HCT116 (cell line): ENCODE data around the gene SARS1.

Experiments
- CBX3 ChIP-seq: IDR thresholded peaks from 2 replicates; pipeline ENCODE4 v1.6.1; 2012; ENCODE audit warnings: low read depth
- EGR1 ChIP-seq: IDR thresholded peaks from 2 replicates; pipeline ENCODE4 v1.6.1; 2012; ENCODE audit warnings: low read depth
- EZH2 ChIP-seq: fragments of 200-600 bp; sonication (generic); IDR thresholded peaks from 2 replicates; pipeline ENCODE4 v1.6.1; 2017; ENCODE audit warnings: antibody characterized with exemption, mixed run types
- EZH2phosphoT487 ChIP-seq: fragments of 200-600 bp; IDR thresholded peaks from 2 replicates; pipeline ENCODE4 v1.6.1; 2018; ENCODE audit warnings: antibody characterized with exemption, borderline replicate concordance
- POLR2A ChIP-seq: IDR thresholded peaks from 2 replicates; pipeline ENCODE4 v1.7.0; 2011; ENCODE audit warnings: borderline replicate concordance; ENCODE audit not compliant: insufficient read depth, insufficient read length; ENCODE audit errors: extremely low read depth
- POLR2AphosphoS5 ChIP-seq: IDR thresholded peaks from 2 replicates; pipeline ENCODE4 v1.6.1; 2011; ENCODE audit warnings: mild to moderate bottlenecking, low read depth, low read length, moderate library complexity
- RAD21 ChIP-seq: IDR thresholded peaks from 2 replicates; pipeline ENCODE4 v1.6.1; 2012; ENCODE audit warnings: low read depth, mild to moderate bottlenecking
- SIN3A ChIP-seq: IDR thresholded peaks from 2 replicates; pipeline ENCODE4 v1.6.1; 2012; ENCODE audit warnings: low read depth
- YY1 ChIP-seq: IDR thresholded peaks from 2 replicates; pipeline ENCODE4 v1.6.1; 2011; ENCODE audit warnings: low read length, low read depth, moderate library complexity, mild to moderate bottlenecking; ENCODE audit not compliant: insufficient replicate concordance; ENCODE audit errors: extremely low read depth
- ZFX ChIP-seq: fragments of 450-650 bp; IDR thresholded peaks from 2 replicates; pipeline ENCODE4 v1.6.1; 2017
- TF ChIP-seq, protein P1 (sequence below), 3 experiments: fragments of 200-600 bp in 1 of 3; sonication (generic) in 1 of 3; IDR thresholded peaks in 2 of 3; conservative IDR thresholded peaks in 1 of 3; 2 replicates each; pipeline ENCODE4 v1.5.1; 2012 to 2017; ENCODE audit warnings: low read depth in 2 of 3, low read length in 2 of 3, antibody characterized with exemption in 1 of 3, borderline replicate concordance in 1 of 3, control low read depth in 1 of 3, mild to moderate bottlenecking in 1 of 3, mixed read lengths in 1 of 3, mixed run types in 1 of 3, moderate library complexity in 1 of 3; ENCODE audit not compliant: insufficient read depth in 1 of 3
- TF ChIP-seq, protein P2 (sequence below): IDR thresholded peaks from 2 replicates; pipeline ENCODE4 v1.6.1; 2012; ENCODE audit warnings: low read depth
- TF ChIP-seq, protein P3 (sequence below): IDR thresholded peaks from 2 replicates; pipeline ENCODE4 v1.6.1; 2011; ENCODE audit warnings: mild to moderate bottlenecking, low read length, moderate library complexity; ENCODE audit not compliant: insufficient replicate concordance; ENCODE audit errors: extremely low read depth
- TF ChIP-seq, protein P4 (sequence below): IDR thresholded peaks from 2 replicates; pipeline ENCODE4 v1.6.1; 2012

DNA sequence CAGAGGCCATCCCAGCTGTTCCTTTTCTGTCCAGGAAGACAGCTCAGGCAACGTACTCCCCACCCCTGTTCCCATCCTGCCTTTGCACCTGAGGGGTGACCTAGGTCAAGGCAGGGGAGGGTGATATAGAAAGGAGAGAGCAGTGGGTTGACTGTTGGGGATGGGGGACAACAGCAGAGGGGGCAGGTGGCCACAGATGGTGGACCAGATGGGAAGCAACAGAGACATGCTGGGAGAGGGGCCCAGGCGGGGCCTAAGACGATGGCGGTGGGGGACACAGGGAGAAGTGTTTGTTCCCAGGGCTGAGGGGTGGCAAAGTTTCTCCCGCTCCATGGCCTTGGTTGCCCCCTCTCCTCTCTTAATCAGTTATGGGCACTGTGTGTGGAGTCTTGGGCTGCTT is 42.0 kb downstream of the SARS1 start:
- TF ChIP-seq, protein P1, sequence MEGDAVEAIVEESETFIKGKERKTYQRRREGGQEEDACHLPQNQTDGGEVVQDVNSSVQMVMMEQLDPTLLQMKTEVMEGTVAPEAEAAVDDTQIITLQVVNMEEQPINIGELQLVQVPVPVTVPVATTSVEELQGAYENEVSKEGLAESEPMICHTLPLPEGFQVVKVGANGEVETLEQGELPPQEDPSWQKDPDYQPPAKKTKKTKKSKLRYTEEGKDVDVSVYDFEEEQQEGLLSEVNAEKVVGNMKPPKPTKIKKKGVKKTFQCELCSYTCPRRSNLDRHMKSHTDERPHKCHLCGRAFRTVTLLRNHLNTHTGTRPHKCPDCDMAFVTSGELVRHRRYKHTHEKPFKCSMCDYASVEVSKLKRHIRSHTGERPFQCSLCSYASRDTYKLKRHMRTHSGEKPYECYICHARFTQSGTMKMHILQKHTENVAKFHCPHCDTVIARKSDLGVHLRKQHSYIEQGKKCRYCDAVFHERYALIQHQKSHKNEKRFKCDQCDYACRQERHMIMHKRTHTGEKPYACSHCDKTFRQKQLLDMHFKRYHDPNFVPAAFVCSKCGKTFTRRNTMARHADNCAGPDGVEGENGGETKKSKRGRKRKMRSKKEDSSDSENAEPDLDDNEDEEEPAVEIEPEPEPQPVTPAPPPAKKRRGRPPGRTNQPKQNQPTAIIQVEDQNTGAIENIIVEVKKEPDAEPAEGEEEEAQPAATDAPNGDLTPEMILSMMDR (IDR thresholded peaks at IDR 0.05 in 2 of 3, conservative IDR thresholded peaks at IDR 0.05 in 1 of 3; ENCODE audit: borderline replicate concordance in 1 of 3, insufficient read depth in 1 of 3, low read depth in 2 of 3, low read length in 2 of 3), result no peak
- TF ChIP-seq CBX3 (no peak), POLR2AphosphoS5 (no peak), EZH2 (no peak), EZH2phosphoT487 (no peak), RAD21 (no peak), POLR2A (no peak), EGR1 (no peak), ZFX (no peak), YY1 (no peak), SIN3A (no peak)
- TF ChIP-seq, protein P2, sequence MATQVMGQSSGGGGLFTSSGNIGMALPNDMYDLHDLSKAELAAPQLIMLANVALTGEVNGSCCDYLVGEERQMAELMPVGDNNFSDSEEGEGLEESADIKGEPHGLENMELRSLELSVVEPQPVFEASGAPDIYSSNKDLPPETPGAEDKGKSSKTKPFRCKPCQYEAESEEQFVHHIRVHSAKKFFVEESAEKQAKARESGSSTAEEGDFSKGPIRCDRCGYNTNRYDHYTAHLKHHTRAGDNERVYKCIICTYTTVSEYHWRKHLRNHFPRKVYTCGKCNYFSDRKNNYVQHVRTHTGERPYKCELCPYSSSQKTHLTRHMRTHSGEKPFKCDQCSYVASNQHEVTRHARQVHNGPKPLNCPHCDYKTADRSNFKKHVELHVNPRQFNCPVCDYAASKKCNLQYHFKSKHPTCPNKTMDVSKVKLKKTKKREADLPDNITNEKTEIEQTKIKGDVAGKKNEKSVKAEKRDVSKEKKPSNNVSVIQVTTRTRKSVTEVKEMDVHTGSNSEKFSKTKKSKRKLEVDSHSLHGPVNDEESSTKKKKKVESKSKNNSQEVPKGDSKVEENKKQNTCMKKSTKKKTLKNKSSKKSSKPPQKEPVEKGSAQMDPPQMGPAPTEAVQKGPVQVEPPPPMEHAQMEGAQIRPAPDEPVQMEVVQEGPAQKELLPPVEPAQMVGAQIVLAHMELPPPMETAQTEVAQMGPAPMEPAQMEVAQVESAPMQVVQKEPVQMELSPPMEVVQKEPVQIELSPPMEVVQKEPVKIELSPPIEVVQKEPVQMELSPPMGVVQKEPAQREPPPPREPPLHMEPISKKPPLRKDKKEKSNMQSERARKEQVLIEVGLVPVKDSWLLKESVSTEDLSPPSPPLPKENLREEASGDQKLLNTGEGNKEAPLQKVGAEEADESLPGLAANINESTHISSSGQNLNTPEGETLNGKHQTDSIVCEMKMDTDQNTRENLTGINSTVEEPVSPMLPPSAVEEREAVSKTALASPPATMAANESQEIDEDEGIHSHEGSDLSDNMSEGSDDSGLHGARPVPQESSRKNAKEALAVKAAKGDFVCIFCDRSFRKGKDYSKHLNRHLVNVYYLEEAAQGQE, result no peak
- TF ChIP-seq, protein P3, sequence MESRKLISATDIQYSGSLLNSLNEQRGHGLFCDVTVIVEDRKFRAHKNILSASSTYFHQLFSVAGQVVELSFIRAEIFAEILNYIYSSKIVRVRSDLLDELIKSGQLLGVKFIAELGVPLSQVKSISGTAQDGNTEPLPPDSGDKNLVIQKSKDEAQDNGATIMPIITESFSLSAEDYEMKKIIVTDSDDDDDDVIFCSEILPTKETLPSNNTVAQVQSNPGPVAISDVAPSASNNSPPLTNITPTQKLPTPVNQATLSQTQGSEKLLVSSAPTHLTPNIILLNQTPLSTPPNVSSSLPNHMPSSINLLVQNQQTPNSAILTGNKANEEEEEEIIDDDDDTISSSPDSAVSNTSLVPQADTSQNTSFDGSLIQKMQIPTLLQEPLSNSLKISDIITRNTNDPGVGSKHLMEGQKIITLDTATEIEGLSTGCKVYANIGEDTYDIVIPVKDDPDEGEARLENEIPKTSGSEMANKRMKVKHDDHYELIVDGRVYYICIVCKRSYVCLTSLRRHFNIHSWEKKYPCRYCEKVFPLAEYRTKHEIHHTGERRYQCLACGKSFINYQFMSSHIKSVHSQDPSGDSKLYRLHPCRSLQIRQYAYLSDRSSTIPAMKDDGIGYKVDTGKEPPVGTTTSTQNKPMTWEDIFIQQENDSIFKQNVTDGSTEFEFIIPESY, result no peak
- TF ChIP-seq, protein P4, sequence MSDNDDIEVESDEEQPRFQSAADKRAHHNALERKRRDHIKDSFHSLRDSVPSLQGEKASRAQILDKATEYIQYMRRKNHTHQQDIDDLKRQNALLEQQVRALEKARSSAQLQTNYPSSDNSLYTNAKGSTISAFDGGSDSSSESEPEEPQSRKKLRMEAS, result no peak
